ENCODE results near the gene GRAMD2A.
"Not testable (repeated sequence)": the region's sequence is repeated elsewhere in the genome, so short reads cannot be mapped to it uniquely, and the experiment has no call there.

The GRAMD2A gene

DNA sequence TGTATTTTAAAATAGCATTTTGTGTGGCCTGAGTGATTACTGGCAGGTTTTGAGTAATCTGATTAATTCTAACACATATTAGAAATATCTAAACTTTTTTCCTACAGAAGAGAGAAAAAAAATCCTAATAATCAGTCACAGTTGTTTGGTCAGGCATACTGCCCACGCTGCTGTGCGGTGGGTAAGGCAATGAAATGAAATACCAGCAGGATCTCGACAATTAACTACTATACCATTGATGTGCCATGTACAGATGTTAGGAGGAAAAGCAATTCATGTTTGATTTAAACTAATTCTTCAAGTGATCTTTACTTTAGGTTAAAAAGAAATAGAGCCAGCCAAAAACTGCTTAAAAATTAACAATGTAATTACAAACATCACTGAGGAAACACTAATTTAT, 5.2 kb downstream of the GRAMD2A start:
- in situ Hi-C loops (cut with MboI; ENCODE audit: low sequenced_read_pairs): no loop called here

DNA sequence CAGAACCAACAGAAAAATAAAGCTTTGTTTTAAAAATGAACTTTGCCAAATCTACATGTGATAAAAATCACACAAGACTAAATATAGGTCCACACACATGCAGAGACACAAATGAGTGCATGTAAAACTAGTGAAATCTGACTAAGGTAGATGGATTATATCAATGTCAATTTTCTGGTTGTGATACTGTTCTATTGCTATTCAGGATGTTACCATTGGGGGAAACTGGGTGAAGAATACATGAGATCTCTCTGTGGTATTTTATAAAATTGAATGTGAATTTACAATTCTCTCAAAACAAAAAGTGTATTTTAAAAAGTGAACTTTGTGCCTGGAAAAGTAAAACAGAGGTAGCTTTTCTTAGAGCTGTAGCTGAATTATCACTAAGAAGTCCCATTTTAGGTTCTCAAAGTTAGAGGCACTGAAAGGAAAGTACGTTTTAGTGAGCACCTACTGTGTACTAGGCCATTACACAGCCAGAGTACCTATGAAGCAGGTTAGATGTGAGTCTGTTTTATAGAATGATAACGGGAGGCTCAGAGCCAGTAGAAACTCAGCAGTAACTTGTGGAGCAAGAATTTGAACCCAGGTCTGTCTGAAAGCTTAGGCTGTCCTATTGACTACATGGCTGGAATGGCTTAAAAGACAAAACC, 8.2 kb downstream of the GRAMD2A start:
- in situ Hi-C loops (cut with MboI; ENCODE audit: low sequenced_read_pairs): no loop called here

DNA sequence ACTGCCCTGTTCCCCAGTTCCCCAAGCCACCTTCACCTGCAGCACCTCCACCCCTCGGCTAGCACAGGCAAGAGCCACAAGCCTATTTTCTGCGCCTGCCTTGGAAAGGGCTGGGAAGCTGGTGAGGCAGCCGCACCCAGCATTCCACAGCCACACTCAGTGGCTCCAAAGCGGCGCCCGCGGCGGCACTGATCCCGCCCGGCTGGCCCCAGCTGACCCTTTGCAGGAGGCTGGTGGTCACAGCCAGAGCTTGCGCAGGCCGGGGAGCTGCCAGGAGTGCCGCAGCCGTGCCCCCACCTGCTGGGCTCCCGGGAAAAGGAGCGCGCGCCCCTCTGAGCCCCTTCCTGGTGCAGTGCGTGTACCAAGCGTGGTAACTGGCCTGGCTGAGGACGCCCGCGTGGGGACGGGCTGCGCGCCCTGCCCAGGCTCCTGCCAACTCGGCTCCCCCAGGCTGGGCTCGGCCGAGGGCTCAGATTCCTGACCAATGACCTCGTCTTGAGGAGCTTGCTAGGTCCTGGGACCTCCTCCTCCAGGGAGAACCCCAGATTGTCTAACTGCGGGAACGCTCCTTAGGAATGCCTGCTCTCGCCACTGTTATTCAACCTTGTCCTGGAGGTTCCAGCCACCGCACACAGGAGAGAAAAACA, 13.3 kb downstream of the GRAMD2A start:
- in situ Hi-C loops (cut with MboI; ENCODE audit: low sequenced_read_pairs): no loop called here

DNA sequence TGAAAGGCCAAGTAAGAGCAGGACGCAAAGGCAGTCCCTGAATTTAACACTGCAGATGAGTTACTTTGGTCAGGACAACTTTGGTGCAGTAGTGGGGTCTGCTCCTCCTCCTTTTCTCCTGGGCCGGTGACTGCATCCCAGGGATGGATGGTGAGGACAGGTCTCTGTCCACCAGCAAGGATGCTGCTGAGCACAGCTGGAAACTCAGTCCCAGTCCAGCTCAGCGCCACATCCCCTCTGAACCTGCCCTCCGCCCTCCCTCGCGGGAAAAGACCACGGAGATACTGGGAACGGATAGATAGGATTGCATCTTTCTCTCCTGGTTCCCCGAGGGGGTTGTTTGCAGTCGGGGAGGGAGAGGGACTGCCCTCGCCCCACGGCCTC, 13.8 kb downstream of the GRAMD2A start:
- in situ Hi-C loops (cut with MboI; ENCODE audit: low sequenced_read_pairs): no loop called here

DNA sequence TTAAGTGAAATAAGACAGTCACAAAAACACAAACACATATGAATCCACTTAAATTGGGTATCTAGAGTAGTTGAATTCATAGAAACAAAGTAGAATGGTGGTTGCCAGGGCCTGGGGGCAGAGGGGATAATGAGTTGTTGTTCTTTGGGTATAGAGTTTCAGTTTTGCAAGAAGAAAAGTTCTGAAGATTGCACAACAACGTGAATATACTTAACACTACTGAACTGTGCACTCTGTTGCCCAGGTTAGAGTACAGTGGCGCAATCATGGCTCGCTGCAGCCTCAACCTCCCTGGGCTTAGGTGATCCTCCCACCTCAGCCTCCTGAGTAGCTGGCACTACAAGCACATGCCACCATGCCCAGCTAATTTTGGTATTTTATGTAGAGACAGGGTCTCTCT, 14.9 kb downstream of the GRAMD2A start:
- in situ Hi-C loops (cut with MboI; ENCODE audit: low sequenced_read_pairs): no loop called here

DNA sequence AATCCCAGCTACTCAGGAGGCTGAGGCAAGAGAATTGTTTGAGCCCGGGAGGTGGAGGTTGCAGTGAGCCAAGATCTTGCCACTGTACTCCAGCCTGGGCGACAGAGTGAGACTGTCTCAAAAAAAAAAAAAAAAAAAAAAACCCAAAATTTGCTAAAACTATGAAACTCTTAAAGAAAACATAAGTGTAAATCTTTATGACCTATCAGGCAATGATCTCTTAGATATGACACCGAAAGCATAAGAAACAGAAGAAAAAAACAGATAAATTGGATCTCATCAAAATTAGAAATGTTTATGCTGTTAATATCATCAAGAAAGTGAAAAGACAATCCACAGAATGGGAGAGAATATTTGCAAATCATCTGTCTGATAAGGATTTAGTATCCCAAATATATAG, 15.3 kb downstream of the GRAMD2A start:
- in situ Hi-C loops (cut with MboI; ENCODE audit: low sequenced_read_pairs): no loop called here

DNA sequence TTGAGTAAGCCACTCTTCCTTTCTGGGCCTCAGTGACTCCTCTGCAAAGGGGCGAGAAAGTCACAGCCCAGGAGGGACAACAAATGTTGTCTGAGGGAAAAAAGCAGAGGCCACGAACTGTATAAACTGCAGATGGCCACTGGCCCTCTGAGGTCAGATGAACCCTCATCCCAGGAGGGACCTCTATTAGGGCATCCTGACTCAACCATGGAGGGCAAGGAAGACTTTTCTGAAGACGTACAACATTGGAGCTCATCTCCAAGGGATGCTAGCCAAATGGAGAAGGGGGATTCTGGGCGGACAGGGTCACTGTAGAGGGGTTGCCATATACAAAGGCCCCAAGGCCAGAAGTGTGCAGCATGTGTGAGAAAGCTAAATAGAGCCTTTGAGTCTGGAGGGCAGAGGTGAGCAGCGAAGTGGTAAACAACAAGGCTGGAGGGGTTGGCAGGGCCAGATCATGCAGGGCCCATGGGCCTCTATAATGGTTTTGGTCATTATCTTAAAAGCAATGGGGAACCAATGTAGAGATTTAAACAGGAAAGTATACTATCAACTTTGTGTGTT, 16.7 kb downstream of the GRAMD2A start:
- in situ Hi-C loops (cut with MboI; ENCODE audit: low sequenced_read_pairs): no loop called here

DNA sequence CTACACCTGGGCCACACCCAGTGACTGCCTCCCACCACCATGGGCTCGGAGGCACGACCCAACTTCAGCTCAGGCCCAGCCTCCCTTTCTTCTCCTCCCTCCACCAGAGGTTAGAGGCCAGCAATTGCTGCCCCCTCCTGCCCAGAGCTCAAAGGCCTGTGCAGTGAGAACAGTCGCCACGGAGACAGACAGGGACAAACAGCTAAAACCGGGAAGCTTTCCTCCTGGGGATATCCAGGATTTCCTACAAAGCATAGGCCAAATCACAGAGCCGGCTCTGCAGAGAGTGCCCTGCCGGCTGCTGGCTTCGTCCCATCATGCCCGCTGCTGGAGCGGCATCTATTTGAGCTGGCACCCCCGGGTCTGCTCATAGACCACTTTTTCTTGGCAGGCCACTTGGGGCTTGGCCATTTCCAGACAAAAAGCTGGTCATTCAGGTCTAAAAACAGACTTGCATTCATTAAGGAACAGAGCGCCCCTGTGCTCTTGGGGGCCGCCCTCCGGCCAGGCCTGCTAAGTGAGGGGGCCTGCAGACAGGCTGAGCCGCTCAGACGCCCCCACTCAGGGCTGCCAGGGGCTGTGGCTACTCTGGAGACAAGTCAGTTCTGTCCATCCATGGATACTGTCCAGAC, 17.5 kb downstream of the GRAMD2A start:
- in situ Hi-C loops (cut with MboI; ENCODE audit: low sequenced_read_pairs): no loop called here

DNA sequence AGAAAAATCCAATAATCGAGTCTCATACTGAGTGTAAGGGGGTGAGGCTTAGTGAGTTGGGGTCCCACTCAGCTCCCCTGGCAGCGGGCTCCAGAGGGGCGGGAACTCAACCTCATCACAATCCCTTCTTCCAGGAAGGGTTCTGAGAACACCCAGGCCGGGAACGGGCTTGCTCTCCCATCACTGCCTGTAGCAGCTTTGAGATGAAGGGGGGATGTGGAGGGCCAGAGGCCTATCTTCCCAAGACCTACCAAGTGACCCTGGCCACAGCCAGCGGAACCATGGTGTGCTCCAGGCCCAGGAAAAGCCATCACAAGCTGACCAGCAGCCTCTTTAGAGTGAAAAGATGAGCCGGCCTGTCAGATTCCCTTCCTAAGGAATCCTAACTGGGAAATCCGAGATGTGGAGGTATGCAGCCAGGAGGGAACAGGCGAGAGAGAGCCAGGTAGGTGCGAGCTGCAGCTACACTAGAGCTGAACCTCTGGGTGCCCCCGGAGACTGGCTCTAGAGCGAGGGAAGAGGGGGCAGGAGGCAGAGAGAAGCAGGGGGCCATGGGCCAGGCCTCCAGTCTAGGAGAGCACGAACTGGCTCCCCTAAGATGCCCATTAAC, 18.5 kb downstream of the GRAMD2A start:
- in situ Hi-C loops (cut with MboI; ENCODE audit: low sequenced_read_pairs): no loop called here

DNA sequence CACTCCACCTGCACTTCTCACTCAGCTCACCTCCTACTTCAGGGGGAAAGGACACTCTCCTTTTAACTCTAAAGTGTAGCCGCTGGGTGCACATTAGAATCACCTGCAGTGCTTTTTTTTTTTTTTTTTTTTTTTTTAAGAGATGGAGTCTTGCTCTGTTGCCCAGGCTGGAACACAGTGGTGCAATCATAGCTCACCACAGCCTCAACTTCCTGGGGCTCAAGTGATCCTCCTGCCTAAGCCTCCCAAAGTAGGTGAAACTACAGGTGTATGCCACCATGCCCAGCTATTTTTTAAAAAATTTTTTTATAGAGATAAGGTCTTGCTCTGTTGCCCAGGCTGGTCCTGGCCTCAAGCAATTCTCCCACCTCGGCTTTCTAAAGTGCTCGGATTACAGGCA, 20.8 kb downstream of the GRAMD2A start:
- in situ Hi-C loops (cut with MboI; ENCODE audit: low sequenced_read_pairs): no loop called here

DNA sequence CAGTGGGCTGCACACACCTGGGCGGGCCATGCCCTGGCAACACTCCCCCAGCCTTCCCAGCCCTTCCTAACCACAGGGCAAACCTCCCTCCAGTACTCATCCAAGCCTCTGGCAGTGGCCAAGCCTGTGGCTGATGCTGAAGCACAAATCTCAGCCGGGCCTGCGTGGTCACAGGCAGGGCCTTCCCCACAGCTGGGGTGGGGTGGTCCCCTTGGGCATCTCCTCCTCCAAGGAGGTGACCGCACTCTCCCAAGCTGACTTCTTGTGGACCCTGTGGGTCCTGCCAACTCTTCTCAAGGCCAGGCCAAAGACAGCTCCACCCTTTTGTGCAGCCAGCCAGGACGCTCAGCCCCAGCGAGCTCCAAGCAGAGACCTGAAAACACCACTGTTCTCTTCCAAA, 21.4 kb downstream of the GRAMD2A start:
- in situ Hi-C loops (cut with MboI; ENCODE audit: low sequenced_read_pairs): no loop called here

DNA sequence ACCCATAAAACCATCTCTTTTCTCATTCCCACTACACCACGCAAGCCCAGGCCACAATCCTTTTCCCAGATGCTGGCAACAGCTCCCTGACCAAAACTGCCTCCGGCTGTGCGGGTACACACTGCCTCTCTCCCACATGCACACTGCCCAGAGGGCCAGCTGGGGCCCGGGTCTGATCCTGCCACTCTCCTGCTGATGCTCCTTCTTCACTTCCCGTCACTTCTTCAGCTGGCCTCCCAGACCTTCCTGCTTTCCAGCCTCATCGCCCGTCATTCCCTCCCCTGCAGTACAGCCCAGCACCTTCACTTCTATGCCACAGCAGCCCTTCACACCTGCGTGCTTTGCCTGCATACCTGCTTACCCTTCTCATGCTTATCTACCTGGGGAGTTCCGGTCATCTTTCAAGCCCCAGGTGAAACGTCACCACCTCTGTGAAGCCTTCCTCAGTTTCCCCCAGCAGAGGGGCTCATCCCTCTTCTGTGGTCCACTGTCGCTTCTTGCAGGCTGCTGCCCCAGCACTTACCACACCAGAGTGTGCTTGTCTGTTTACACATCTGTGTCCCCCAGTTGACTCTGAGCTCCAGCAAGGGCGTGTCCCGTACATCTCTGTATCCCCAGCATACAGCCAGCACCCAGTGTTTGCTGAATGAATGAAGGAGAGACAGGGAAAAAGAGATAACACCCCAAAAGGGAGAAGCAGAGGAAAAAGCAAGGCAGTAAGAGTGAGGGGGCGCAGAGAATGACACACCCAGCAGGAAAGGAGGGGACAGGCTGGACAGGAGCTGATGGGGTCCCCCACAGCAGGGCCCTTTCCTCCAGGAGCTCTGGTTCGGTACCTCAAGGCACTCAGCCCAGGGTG, 22.2 kb downstream of the GRAMD2A start:
- in situ Hi-C loops (cut with MboI; ENCODE audit: low sequenced_read_pairs): no loop called here

DNA sequence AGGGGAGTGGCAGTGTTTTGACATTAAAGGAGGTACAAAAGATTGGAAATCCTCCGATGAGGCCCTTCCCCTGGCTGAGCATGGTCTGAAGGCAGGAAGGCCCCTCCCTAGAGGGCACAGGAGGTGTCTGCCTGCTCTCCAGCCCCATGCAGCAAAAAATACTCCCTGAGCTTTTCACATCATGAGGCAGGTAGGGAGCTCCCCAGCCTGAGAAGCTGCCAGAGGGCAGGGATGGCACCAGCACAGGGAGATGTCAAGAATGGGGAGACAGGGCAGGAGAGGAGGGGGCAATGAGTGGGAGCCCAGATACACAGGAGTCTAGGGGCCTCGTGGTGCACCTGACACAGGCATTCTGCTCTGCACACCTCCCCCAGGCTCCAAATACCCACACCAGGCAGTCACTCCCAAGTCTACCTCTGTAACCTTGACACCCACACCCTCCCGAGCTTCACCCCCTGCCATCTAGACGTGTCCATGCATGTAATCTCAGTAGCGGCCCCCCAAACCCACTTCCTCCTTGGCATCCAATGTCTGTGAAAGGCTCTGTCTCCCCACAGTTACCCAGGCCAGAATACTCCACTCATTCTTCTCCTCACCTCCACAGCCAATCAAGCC, 22.9 kb downstream of the GRAMD2A start:
- in situ Hi-C loops (cut with MboI; ENCODE audit: low sequenced_read_pairs): no loop called here

DNA sequence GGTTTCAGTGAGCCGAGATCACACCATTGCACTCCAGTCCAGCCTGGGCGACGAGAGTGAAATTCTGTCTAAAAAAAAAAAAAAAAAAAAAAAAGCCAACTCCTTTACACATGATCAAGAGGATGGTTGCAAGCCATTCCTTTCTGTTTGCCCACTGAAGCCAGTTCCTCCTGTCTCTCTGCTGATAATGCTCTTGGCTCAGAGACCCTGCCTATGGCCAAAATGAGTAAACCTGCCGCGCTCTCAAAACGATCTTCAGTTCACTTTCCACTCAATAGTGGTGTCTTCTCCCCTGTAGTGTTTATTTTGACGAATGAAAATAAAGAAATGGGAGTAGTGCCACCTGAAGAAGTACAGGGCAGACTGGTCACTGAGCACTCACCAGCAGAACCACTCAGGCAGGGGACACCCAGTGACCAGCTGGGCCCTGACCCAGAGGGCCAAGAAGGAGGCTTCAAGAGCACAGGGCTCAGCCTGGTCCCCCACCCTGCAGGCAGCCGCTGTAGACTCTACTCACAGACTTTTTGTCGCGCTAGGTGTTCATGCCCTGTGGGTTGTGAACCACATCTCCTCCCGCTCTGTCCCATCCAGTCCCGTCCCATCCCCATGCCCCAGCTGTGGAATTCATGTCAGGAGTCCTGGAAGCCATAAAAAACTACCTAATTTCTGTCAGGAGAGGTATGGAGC, 23.6 kb downstream of the GRAMD2A start:
- in situ Hi-C loops (cut with MboI; ENCODE audit: low sequenced_read_pairs): no loop called here

DNA sequence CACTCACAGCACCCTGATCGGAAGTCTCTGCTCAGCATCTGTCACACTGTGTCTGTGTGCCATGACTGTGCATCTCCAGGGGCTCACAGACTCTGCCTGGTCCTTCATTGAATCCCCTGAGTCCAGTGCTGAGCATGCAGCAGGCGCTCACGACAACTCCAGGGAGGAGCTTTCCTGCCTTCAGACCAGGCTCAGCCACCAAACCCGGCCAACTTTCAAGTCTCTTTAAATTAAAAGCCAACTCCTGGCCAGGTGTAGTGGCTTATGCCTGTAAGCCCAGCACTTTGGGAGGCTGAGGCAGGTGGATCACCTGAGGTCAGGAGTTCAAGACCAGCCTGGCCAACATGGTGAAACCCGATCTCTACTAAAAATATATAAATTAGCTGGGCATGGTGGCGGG, 24.2 kb downstream of the GRAMD2A start:
- in situ Hi-C loops (cut with MboI; ENCODE audit: low sequenced_read_pairs): no loop called here

DNA sequence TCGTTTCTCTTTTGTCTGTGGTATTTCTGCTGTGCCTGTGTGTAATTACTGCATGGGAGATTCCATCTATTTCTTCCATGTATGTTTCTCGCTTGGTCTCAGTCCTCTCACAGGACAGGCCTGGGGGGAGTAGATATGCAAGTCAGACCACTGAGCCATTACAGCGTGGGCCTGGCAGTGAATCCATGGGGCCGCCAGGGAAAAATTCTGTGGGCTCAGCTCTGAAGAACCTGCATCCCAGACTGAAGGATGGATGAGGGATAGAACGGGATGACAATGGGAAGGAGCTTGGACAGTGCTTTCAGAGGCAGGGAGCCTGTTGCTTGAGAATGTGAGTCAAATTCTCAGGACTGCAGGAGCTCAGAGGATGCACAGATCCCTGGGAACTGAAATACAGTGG, 24.8 kb downstream of the GRAMD2A start:
- in situ Hi-C loops (cut with MboI; ENCODE audit: low sequenced_read_pairs): no loop called here

DNA sequence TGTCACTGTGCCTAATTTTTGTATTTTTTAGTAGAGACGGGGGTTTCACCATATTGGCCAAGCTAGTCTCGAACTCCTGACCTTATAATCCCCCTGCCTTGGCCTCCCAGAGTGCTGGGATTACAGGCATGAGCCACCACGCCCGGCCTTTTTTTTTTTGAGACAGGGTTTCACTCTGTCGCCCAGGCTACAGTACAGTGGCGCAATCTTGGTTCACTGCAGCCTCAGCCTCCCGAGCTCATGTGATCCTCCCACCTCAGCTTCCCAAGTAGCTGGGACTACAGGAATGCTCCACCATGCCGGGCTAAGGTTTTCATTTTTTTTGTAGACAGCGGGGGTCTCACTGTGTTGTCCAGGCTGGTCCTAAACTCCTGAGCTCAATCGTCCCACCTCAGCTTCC, 25.6 kb downstream of the GRAMD2A start:
- in situ Hi-C loops (cut with MboI; ENCODE audit: low sequenced_read_pairs): not testable (repeated sequence)

DNA sequence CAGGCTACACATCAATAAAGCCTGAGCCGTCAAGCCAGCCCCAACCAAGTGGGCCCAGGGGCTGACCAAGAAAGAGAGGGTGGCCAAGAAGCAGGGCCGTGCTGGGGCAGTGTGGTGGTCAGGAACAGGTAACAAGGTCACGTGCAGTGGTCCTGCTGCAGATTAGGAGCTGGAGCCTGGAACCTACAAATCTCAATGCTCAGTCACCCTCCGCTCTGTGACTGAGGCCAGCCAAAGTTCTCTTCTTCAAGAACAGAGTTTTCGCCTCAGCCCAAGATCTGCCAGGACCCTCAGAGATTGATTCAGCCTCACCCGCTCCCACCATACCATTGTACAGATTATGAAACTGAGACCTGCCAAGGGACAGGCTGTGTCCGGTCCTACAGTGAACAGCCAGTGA, 26.9 kb downstream of the GRAMD2A start:
- in situ Hi-C loops (cut with MboI; ENCODE audit: low sequenced_read_pairs): no loop called here

DNA sequence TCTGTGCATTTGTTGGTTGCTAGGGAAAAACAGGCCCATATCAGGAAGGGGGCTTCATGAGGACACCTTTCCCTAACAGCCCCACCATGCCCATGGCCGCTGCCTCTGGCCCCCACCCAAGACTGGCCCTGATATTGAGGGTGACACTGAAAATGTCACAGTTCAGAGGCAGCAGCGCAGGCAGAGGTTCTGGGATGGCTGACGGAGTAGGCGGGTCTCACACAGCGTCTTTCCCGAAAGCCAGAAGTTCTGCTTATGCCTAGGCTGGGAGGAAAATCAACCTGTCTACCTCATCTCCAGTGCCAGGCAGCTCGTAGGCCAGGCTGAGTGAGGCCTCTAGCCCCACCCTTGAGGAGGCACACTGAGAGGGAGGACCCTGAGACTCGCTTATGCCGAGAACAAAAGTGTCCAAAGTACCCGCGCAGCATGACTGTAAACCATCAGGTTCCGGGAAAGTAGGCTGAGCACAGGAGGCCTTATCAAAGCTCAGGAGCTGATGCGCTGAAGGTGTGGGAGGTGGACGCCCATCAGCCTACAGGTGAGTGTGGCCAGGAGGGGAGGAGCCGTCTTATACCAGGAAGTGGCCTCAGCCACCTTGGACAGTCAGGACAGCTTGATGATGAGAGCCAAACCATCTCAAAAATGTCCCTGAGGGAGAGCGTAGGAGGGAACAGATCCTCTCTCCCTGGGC, 27.5 kb downstream of the GRAMD2A start:
- in situ Hi-C loops (cut with MboI; ENCODE audit: low sequenced_read_pairs): no loop called here
